Kidney tubule cell (primary cell): ENCODE results near the gene ASGR2.
"Not testable (repeated sequence)": the region's sequence is repeated elsewhere in the genome, so short reads cannot be mapped to it uniquely, and the experiment has no call there.

Experiments used
- DNase-seq: peaks from one replicate; pipeline ENCODE4 v3.0.0-alpha.2; 2018; ENCODE audit warnings: low spot score

ASGR2 gene

DNA sequence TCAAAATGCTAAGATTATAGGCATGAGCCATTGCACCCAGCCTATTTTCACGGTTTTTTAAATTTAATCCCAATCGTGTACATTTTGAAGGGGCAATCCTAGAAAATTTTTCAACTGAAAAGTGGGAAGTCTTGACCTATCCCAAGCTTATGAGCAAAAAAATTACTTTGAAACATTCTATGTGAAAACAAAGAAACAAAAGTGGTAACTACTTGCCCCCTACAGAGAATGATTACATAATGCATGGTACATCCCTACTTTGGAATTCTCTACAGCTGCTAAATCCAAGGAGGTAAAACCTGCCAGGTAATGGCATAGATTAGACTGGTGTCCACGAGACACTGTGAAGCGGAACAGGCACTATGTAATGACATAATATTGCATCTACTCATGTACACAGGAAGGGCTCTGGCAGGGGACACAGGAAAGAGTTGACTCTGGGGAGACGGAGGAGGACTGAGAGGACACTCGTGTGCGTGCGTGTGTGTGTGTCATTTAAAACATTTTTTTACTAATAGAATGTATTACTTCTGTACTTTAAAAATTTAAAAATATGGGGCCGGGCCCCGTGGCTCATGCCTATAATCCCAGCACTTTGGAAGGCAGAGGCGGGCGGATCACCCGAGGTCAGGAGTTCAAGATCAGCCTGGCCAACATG lies 15.7 kb downstream of the ASGR2 start:
- no peak for DNase-seq

DNA sequence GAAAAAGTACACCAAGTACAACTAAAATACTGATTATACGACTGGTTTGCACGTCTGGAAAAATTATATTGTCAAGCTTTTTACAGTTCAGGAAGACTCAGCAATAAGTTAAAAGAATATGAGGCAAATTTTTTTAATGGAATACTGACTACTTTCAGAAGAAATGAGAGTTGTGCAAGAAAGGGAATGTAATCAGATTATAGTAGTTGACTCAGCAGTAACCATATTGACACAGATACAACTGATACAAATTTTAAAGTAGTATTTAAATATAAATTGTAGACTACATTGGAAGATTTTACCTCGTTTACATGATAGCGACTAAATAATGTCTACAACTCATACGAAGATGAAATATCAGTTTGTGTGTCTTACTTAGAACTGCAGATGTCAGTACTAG lies 16.7 kb downstream of the ASGR2 start:
- DNase-seq, result no peak

DNA sequence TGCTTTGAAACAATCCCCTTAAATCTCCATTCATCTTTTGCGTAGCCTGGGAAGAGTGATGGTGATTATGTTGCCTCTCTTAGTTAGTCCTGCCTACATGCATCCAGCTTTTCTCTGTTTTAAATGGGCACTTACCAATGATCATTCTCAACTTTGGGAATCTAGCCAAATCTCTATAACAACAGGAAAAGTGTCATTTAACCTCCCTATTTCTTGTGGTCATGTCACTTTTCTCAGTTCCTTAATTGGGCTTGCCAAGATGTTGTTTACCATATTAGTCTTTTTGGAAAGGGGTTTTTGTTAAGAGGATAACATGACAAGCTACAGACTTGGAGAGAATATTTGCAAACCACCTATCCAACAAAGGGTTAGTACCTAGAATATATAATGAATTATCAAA lies 19.0 kb downstream of the ASGR2 start:
- no peak for DNase-seq

DNA sequence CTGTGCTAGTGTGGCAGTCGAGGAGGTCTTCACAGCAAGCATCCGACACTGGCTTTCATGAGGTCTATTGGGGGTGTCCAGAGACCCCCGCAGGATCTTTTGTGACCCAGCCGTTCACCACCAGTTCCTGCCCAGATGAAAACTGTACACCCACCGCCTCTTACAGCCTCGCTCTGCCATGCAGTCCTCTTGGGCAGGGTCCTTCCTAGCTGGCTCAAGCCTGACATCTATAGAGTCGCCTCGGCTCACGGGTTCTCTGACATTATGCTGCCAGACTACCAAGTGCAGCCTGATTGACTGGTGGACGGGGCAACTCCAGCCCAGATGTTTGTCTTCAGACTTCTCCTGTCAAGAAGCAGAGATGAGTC lies 20.0 kb downstream of the ASGR2 start:
- no peak for DNase-seq

DNA sequence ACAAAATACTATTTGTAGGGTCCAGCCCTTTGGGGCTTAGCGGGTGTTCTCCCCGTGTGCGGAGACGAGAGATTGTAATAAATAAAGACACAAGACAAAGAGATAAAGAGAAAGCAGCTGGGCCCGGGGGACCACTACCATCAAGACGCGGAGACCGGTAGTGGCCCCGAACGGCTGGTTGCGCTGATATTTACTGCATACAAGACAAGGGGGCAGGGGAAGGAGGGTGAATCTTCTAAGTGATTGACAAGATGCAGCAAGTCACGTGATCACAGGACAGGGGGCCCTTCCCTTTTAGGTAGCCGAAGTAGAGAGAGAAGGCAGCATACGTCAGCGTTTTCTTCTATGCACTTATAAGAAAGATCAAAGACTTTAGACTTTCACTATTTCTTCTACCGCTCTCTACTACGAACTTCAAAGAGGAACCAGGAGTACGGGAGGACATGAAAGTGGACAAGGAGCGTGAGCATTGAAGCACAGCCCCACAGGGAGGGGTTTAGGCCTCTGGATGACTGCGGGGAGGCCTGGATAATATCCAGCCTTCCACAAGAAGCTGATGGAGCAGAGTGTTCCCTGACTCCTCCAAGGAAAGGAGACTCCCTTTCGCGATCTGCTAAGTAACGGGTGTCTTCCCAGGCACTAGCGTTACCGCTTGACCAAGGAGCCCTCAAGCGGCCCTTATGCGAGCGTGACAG lies 23.2 kb downstream of the ASGR2 start:
- DNase-seq, result not testable (repeated sequence)

DNA sequence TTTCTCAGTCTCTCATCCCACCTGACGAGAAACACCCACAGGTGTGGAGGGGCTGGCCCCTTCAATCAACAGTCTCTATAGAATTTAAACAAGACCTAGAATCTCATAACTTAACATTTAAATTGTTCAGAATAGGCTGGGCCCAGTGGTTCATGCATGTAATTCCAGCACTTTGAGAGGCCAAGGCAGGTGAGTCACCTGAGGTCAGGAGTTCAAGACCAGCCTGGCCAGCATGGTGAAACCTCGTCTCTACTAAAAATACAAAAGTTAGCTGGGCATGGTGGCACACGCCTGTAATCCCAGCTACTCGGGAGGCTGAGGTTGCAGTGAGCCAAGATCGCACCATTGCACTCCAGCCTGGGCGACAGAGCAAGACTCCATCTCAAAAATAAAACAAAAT lies 25.1 kb downstream of the ASGR2 start:
- DNase-seq, result not testable (repeated sequence)

DNA sequence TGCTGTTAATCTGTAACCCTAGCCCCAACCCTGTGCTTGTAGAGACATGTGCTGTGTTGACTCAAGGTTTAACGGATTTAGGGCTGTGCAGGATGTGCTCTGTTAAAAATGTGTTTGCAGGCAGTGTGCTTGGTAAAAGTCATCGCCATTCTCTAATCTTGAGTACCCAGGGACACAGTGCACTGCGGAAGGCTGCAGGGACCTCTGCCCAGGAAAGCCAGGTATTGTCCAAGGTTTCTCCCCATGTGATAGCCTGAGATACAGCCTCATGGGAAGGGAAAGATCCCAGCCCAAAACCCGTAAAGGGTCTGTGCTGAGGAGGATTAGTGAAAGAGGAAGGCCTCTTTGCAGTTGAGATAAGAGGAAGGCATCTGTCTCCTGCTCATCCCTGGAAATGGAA lies 26.2 kb downstream of the ASGR2 start:
- peak; percentile 26 for DNase-seq

DNA sequence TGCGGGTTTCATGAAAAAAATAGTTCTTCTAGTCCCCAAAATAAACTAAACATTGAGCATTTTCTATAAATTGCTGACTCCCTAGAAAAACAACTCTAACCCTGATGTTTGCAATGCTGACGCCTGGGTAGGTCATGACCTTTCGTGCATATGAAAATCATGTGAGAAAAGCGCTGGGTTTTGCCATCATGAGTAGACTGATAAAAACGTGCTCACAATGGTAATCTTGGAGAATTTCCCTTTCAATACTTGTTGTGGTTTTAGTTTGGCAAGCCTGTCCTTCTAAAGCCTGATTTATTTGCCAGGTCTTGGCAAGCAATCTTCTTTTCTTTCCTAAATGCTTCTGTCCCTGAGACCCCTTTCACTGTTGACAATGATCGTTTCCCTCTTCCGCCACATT lies 30.5 kb downstream of the ASGR2 start:
- DNase-seq, result no peak

DNA sequence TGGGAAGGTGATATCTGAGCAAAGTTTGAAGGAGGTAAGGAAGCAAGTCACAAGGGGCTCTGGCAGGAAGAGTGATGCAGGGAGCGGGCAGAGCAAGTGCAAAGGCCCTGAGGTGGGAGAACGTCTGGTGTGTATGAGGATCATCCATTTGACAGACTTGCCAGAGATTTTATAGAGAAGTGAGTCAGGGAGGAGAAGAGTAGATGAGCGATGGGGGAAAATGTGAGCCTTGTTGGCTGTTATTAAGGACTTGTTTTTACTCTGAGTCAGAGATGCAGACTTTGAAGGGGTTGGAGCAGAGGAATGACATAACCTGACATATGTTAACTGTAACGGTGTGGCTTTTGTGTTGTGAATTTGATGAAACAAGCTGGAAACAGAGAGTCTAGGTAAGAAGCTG lies 31.0 kb downstream of the ASGR2 start:
- DNase-seq, result peak; percentile 9

DNA sequence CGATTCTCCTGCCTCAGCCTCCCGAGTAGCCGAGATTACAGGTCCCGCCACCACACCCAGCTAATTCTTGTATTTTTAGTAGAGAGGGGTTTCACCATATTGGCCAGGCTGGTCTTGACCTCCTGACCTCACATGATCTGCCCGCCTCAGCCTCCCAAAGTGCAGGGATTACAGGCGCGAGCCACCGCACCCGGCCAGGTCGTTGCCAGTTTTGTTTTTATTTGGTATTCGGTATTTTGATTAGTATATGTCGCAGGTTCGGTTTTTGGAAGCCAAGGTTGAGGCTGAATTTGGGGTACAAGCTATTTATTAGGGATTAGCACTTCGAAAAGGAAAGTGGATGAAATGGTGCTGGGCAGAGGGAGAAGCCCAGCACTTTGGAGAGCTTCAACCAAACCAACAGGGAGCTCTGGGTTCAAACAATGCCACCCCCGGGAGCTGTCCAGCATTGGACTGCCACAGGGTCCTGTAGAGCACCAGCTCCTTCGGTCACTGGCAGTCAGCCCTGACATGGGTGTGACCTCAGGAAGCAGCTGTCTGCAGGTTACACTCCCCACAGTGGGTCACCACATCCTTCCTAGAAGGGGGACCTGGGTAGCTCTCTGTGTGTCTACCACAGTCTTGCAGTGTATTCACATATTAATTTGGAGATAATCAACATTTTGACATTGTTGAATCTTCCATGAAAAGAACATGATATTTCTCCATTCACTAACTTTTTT lies 33.1 kb downstream of the ASGR2 start:
- DNase-seq, result no peak

DNA sequence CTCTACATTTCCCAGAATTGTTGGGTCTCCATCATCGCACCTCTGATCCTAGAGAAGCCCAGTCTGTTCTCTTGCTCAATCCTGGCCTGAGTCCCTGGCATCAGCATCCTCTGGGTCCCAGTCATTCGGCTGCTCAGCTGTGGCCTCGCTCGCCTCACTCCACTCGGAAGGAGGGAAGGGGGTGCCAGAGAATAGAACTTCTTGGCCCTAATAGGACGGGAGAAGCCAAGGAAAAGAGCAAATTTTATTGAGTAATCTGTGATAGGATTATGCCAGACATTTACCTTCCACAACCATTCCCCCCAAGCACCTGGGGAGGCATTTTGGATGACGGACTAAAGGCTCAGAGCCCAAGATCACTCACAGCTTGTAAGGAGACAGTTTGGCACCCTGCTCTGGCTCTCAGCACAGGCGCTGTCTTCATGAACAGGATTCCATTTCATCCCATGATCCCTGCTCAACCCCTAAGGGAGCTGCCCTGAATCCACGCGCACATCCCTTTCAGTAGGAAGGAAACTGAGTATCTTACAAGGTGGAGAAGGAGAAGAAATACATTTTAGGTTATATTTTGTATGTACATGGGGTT lies 34.1 kb downstream of the ASGR2 start:
- DNase-seq, result no peak

DNA sequence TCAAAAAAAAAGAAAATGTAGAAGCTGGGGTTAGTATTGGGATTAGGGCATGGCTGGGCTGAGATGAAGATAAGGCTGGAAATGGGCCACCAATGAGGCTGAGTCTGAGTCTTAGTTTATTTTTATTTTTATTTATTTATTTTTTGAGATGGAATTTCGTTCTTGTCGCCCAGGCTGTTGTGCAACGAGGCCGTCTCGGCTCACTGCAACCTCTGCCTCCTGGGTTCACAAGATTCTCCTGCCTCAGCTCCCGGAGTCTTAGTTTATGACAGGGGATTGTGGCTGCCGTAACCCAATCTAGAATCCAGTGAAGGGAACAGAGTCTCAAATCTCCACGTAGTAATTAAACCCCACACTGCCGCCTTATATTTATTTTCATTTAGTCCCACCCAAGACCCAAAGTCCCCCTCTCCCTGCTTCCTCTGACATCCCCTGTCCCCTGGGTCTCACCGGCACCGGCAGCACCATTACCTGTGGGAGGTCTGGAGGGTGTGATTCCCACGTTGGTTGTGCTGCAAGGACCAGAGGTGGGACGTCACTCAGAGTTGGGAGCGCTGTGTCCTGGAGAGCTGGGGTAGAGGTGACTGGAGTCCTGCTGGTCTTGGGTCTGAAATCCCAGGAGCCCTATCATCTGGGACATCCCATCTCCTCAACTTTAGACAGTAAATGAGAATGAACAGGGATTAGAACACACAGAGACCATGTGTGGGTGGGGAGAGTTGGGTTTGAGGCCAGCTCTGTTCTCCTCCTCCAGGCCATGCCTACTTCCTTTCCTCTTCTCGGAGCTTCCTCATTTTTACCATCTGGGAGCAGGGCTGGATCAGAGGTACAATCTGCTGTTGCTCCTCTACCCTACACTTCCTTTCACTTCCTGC lies 34.8 kb downstream of the ASGR2 start, which contains the start of gene CLEC10A:
CLEC10A (minus strand) TSS at position 671 of the 875 bp plus-strand sequence. CDS start 1,439 bp downstream, outside the sequence.
- DNase-seq, result no peak

DNA sequence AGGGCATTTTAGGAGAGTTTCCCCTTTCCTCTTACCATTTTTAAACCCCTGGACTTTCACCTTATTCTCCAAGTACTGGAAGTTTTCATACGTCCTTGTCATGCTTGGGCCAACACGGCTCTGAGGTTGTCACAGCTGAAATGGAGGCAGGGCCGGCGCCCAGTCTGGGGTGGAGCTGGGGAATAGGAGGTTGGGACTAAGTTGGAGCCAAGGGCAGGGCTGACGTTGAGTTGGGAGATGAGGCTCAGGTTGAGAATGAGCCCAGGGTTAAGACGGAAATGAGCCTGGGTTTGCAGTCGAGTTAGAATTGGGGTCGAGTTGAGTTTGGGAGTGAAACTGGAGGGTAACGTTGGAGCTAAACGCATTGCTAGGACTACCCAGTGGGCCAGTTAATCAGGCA lies 35.9 kb downstream of the ASGR2 start:
- DNase-seq, result no peak

DNA sequence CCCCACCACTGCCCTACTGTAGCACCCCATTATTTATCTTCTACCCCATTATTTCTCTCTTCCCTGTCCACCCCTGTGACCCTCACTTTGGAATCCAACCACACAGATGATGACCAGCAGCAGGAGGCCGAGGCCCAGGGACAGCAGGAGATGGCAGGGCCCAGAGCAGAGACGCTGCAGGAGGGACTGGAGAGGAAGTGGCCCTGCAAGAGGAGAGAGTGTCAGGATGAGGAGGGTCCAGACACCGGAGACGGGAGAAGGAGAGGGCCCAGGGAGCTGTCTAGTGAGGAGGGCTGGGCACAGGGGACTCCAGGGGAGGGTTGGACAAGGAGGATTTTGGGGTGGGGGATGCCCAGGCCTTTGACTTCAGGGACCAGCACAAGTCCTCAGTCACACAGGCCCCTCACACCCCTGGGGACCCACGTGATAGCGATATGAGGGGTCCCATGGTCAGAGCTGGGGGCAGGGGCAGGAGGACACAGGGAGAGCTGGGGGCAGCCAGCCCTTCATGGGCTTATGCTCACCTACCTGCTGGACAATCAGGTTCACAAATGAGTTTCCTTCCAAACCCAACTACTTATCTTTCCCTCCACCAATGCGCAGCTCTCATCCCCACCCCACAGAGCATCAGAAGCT lies 36.6 kb downstream of the ASGR2 start:
- DNase-seq, result no peak

DNA sequence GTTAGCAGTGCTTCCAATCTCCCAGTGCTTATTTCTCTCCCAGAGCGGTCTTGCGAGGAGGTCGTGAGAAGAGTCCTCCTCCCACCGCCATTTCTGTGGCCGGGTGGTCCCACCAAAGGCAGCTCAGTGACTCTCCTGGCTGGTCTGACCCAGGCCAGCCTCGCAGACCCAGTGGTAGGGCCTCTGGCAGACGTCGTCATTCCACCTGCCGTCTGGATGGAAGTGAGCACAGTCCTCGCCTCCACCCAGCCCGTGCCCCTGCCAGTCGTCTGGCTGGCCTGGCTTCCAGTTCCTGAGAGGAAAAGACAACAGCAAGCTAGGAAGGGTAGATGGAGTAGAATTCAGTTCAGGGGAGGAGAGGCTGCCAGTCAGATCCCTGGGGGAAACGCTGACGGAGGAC lies 39.7 kb downstream of the ASGR2 start:
- DNase-seq, result no peak

DNA sequence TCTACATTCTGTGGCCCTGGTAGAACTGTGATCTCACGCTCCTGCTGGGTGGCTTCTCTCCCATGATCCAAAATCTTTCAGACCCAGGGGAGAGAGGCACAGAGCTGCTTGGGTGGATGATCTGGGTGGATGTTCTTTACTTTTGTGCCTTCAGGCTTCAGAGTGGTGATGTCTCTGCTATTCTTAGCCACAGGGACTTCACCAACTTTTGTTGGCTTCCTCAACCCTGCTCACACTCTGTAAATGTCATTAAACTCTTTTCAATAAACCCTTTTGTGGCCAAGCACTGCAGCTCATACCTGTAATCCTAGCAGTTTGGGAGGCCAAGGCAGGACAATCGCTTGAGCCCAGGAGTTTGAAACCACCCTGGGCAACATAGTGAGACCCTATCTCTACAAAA lies 42.2 kb downstream of the ASGR2 start:
- no peak for DNase-seq

DNA sequence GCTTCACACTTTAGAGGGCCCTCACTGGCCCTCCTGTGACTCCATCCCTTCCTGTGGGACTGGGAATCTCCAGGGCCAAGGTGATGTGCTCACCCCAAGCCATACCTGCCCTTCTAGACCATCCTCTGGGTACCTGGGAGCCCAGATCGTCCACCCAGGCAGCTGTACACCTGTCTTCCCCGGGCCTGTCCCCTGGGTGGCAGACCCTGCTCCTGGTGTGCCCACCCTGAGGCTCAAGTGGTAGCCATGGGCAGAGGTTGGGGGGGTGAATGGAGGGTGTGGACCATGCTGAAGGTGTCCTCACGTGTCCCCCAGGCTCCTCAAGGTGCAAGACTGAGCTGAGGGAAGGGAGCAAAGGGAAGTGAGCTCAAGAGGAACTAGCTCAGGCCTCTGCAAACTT lies 43.9 kb downstream of the ASGR2 start:
- DNase-seq, result no peak

DNA sequence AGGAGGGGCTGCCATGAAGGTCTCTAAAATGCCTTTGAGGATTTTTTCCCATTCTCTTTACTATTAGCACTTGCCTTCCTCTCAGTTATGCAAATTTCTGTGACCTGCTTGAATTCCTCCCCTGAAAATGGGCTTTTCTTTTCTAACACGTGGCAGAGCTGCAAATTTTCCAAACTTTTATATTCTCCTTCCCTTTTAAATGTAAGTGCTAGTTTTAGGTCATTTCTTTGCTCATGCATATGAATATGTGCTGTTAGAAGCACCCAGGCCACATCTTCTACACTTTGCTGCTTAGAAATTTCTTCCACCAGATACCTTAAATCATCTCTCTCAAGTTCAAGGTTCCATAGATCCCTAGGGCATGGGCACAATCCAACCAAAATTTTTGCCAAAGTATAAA lies 46.4 kb downstream of the ASGR2 start:
- no peak for DNase-seq

DNA sequence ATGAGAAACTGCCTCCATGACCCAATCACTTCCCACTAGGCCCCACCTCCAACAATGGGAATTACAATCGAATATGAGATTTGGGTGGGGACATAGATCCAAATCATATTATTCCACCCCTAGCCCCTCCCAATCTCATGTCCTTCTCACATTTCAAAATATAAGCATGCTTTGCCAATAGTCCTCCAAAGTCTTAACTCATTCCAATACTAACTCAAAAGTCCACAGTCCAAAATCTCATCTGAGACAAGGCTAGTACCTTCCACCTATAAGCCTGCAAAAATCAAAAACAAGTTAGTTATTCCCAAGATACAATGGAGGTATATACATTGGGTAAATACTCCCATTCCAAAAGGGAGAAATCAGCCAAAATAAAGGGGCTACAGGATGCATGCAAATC lies 47.4 kb downstream of the ASGR2 start:
- no peak for DNase-seq

DNA sequence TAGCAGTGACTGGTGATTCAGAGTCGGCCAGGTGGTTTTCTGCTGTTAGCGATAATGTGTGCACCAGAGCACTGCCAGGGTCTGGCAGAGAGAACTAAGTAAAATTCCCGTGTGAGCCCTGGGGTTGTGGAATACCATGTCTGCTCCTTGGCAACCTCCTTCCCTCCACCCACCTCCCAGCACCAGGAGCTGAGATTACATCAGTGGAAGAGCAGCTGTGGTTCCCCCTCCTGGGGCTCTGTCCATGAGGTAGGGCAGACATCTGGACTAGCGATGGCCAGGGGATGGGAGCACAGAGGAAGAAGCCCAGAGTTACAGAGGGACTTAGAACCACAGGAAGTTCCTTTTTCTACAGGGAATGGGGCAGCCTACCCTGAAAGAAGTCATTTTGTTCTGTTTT lies 50.4 kb downstream of the ASGR2 start:
- DNase-seq, result peak; percentile 31

DNA sequence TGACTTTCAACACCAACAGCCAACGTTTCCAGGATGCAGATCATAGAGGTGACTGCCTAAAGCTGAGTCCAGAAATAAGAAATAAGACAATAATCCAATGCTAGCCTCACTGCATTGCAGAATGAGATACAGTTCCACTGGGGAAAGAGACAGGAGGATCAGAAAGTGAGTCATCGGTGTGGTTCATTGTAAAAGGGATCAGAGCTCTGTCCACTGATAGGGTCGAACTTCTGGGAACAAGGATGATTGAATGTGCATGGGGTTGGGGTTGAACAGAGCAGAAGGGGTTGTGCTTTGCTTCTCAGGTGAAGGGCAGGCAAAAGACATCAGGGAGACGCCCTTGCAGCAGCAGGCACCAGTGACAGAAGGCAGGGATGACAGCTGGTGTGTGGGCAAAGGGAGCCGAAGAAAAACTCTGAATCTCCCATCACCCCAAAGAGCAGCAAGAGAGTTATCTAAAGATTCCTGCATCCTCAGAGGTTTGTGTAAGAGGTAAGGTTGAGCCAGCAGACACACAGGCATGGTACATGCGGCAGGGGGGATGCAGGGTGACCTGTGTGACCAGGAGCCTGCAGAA lies 51.0 kb downstream of the ASGR2 start:
- DNase-seq, result no peak
